Breast epithelium (tissue), 4 donors: ENCODE measurements around the gene SKIC8. TPM values are rescaled to one million over a fixed set of nuclear protein-coding genes. Genes with fewer than 3 reads are reported as not detected.

Source experiments
- DNase-seq, 2 donors: peaks; one replicate each; pipeline ENCODE4 v3.0.0-alpha.2; 2019; ENCODE audit warnings: low spot score in 2 of 2
- H3K27ac ChIP-seq, 2 donors: fragments of 200-600 bp; sonication (generic) in 1 of 2; one replicate each; pipeline ENCODE4 v1.5.1; 2016 to 2019; ENCODE audit warnings: mild to moderate bottlenecking in 1 of 2
- H3K27me3 ChIP-seq, 2 donors: fragments of 200-600 bp; sonication (generic) in 1 of 2; one replicate each; pipeline versions ENCODE4 v1.5.1 to v1.6.0; 2017 to 2019; ENCODE audit warnings: control low read depth in 1 of 2, mild to moderate bottlenecking in 1 of 2
- H3K36me3 ChIP-seq: fragments of 200-600 bp; one replicate; pipeline ENCODE4 v1.5.1; 2019
- H3K4me1 ChIP-seq, 2 donors: fragments of 200-600 bp; sonication (generic); one replicate each; pipeline ENCODE4 v1.5.1; 2016 to 2019; ENCODE audit warnings: control low read depth in 1 of 2
- H3K4me3 ChIP-seq, 3 donors: fragments of 200-600 bp; sonication (generic); 1 replicate in 2 of 3; 2 replicates in 1 of 3; pipeline ENCODE4 v1.5.1; 2016 to 2019; ENCODE audit warnings: mild to moderate bottlenecking in 3 of 3, moderate library complexity in 2 of 3
- H3K9me3 ChIP-seq, 2 donors: fragments of 200-600 bp; sonication (generic) in 1 of 2; one replicate each; pipeline ENCODE4 v1.5.1; 2016 to 2019; ENCODE audit warnings: control low read depth in 1 of 2
- POLR2A ChIP-seq: fragments of 450-650 bp; IDR thresholded peaks from one replicate; pipeline ENCODE4 v1.6.1; 2016; ENCODE audit warnings: antibody characterized with exemption, mild to moderate bottlenecking, moderate library complexity
- POLR2AphosphoS5 ChIP-seq, 3 donors: sonication (generic); formaldehyde crosslinking; IDR thresholded peaks; one replicate each; pipeline ENCODE4 v1.6.1; 2017; ENCODE audit warnings: antibody characterized with exemption in 3 of 3
- intact Hi-C: fragments of 100-400 bp; cut with DNase I; formaldehyde crosslinking; loops from one replicate; pipeline ENCODE4 v1.15.1; 2023; ENCODE audit warnings: low total_unique reads
- total RNA-seq, 3 donors: library from RNA; depleted of rRNA; stranded (reverse); fragments of >200 nt; gene quantifications; one replicate each; pipeline ENCODE4 v1.1.0, GENCODE V29; 2016
- TF ChIP-seq, protein P1 (sequence below), 3 donors: fragments of 450-650 bp; IDR thresholded peaks; one replicate each; pipeline ENCODE4 v1.5.1; 2016 to 2017; ENCODE audit warnings: antibody characterized with exemption in 3 of 3, mild to moderate bottlenecking in 3 of 3, moderate library complexity in 3 of 3

The SKIC8 gene
- total RNA-seq, 3 donors from 2014 or later: 63.5 to 98.8 (median 96.0) TPM

DNA sequence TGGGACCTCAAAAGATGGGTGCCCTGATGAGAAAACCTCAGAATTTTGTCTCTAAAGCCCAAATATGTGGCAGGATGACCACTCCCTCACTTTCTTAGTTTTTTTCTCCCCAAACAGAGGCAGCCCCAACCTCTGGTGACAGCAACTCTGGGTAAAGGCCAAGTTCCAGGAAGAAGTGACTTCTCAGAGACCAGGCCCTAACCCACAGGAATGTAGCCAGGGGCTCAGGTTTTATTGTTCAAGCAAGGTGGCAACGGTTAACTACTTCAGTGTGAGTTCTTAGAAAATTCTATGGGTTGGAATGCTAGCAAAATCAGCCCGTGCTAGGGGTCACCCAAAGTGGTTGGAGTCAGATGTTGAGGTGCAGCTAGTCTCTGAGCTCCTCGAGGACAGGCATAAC is 40.2 kb downstream of the SKIC8 start:
- TF ChIP-seq POLR2AphosphoS5 (IDR thresholded peaks at IDR 0.05) (no peak), POLR2A (no peak)
- TF ChIP-seq, protein P1, sequence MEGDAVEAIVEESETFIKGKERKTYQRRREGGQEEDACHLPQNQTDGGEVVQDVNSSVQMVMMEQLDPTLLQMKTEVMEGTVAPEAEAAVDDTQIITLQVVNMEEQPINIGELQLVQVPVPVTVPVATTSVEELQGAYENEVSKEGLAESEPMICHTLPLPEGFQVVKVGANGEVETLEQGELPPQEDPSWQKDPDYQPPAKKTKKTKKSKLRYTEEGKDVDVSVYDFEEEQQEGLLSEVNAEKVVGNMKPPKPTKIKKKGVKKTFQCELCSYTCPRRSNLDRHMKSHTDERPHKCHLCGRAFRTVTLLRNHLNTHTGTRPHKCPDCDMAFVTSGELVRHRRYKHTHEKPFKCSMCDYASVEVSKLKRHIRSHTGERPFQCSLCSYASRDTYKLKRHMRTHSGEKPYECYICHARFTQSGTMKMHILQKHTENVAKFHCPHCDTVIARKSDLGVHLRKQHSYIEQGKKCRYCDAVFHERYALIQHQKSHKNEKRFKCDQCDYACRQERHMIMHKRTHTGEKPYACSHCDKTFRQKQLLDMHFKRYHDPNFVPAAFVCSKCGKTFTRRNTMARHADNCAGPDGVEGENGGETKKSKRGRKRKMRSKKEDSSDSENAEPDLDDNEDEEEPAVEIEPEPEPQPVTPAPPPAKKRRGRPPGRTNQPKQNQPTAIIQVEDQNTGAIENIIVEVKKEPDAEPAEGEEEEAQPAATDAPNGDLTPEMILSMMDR (IDR thresholded peaks at IDR 0.05): no peak
- no peak overlapping the region for H3K4me3 ChIP-seq
- no peak overlapping the region for H3K27ac ChIP-seq
- H3K27me3 ChIP-seq: no peaks in the 10 kb centered on the region
- no peaks in the 10 kb centered on the region for H3K4me1 ChIP-seq
- intact Hi-C loops: no loop called here
- no peak for DNase-seq
- H3K9me3 ChIP-seq: no peaks in the 10 kb centered on the region
- H3K36me3 ChIP-seq: no peaks in the 10 kb centered on the region

DNA sequence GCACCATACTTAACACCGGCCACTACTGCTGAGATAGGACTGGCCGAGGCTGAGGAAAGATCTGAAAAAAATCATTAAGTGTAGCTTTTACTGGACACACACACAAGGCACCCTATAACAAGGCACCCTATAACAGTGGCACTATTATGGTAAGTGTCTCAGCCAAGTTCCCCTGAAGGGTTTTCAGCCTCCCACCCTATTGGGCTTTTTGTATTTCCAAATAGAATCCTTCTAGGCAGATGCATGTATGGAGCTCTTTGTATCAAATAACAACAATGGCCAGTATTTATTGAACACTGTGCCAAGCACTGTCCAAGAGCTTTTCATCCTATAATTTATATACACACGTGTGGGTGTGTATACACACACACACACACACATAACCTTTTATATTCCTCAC is 41.7 kb downstream of the SKIC8 start:
- no peak for DNase-seq
- TF ChIP-seq, protein P1 (IDR thresholded peaks at IDR 0.05): no peak
- Histone ChIP-seq H3K9me3 (no peaks in the 10 kb centered on the region), H3K27ac (no peak overlapping the region), H3K36me3 (no peaks in the 10 kb centered on the region), H3K27me3 (no peaks in the 10 kb centered on the region), H3K4me3 (no peak overlapping the region), H3K4me1 (no peaks in the 10 kb centered on the region)
- intact Hi-C loops: no loop called here

DNA sequence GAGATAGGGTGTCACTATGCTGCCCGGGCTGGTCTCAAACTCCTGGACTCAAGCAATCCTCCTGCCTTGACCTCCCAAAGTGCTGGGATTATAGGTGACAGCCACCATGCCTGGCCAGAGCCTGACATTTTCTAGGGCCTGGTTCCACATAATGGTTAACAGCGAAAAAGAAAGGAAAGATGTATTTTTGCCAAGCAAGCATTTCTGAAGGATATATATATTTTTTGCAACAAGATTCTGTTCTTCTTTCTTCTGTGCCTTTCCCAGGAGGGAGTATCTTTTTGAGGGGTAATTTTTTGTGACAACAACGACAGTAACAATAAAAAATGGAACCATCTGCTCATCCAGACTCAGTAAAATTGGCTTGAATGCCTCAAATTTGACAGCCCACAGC is 43.4 kb downstream of the SKIC8 start:
- no peak overlapping the region for H3K4me3 ChIP-seq
- DNase-seq: no peak
- intact Hi-C loops: no loop called here

DNA sequence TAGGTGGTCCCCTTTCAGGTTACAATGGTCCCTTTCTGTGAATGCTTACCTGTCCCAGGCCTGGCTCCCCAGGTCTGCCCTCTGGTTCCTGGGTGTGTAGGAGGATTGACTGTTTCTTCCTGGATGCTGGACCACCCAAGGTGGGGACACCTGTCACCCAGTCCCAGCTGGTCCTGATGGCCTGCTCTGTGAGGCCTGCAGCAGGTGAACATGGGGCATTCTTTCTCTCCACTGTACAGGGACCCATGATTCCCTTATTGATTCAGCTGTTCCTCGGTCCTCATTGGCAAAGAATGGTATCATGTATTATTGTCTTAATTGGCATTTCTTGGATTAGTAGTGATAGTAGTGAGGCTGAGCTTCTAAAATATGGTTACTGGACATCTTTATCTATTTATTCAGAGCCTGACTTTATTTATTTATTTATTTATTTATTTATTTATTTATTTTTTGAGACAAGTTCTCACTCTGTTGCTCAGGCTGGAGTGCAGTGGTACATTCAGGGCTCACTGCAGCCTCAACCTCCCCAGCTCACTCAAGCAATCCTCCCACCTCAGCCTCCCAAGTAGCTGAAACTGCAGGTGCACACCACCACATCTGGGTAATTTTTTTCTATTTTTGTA is 43.9 kb downstream of the SKIC8 start:
- Histone ChIP-seq H3K4me3 (no peak overlapping the region), H3K27ac (no peak overlapping the region), H3K4me1 (no peaks in the 10 kb centered on the region), H3K36me3 (no peaks in the 10 kb centered on the region), H3K27me3 (no peaks in the 10 kb centered on the region), H3K9me3 (no peaks in the 10 kb centered on the region)
- intact Hi-C loops: no loop called here
- no peak for DNase-seq
- TF ChIP-seq POLR2AphosphoS5 (IDR thresholded peaks at IDR 0.05) (no peak), POLR2A (no peak)
- TF ChIP-seq, protein P1 (IDR thresholded peaks at IDR 0.05): no peak

More for the DNA sequence above, 43.4 kb downstream of the SKIC8 start:
- no peaks in the 10 kb centered on the region for H3K27me3 ChIP-seq
- TF ChIP-seq POLR2AphosphoS5 (IDR thresholded peaks at IDR 0.05) (no peak), POLR2A (no peak)
- TF ChIP-seq, protein P1 (IDR thresholded peaks at IDR 0.05): no peak
- H3K36me3 ChIP-seq: no peaks in the 10 kb centered on the region
- H3K9me3 ChIP-seq: no peaks in the 10 kb centered on the region
- H3K27ac ChIP-seq: no peak overlapping the region
- H3K4me1 ChIP-seq: no peaks in the 10 kb centered on the region

DNA sequence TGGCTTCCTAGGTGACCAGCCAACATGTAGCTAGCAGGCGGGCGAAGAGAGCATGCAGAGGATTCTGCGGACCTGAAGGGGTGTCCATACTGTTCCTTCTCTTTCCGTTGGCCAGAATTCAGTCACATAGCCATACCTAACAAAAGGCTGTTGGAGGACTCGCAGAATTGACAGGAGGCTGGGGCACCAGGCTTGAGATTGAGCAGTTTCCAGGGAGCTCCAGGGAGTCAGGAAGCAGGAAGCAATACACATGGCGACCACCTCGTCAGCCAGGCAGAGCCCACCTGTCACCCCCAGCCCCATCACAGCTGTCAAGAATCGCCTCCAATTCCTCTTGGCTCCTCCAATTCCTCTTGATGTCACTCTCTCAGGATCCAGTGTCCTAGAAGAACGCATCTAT is 48.3 kb downstream of the SKIC8 start:
- TF ChIP-seq POLR2AphosphoS5 (IDR thresholded peaks at IDR 0.05) (no peak), POLR2A (no peak)
- TF ChIP-seq, protein P1 (IDR thresholded peaks at IDR 0.05): no peak
- Histone ChIP-seq H3K27ac (no peak overlapping the region), H3K9me3 (no peaks in the 10 kb centered on the region), H3K4me3 (no peak overlapping the region), H3K27me3 (no peaks in the 10 kb centered on the region), H3K4me1 (no peaks in the 10 kb centered on the region), H3K36me3 (no peaks in the 10 kb centered on the region)
- intact Hi-C loops: no loop called here
- DNase-seq: no peak
